Measurements from ENCODE around the gene SUSD4.
A peak's percentile ranks its signal among the peaks of the same experiment; 100 is the strongest.

Gene SUSD4

DNA sequence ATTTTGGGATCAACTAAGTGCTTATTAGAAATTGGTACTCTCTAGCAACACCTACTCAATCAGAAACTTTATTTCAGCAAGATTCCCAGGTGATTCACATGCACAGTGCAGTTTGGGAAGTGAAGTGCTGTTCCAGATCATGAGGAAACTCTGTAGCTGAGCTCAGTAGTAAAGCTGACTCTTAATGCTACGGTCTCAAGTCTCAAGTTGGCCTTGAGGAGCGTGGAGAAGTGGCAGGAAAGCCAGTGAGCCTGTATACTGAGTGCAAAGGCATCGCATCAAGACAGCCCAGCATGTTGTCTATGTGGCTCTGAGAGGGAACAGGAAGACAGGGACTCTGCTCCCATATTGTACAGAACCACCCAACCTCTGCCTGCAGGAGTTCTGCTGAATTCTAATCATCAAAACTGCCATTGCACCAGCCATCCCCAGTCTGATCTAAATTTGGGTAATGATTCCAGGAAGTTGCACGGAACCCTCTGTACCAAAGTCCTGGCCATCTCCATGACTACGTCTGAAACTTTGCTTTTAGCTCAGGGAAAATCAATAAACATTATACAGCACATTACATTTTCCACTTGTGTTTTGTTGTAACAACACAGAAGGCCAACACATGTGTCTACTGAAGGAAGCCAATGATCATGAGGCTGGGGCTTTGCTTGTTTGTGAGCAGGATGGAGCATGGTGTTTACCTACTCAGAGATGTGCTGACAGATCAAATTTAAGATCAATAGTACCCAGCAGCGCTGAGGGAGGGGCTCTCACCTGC lies 115.8 kb downstream of the SUSD4 start:
- DNase-seq = no peak

- no peak for DNase-seq
Measured at GRCh38 chr1:223246476-223247112, 117.4 kb downstream of the SUSD4 start.

- no peak for DNase-seq
Measured at GRCh38 chr1:223245983-223246382, 118.0 kb downstream of the SUSD4 start.

- no peak for DNase-seq
Measured at GRCh38 chr1:223245411-223245810, 118.6 kb downstream of the SUSD4 start.

DNA sequence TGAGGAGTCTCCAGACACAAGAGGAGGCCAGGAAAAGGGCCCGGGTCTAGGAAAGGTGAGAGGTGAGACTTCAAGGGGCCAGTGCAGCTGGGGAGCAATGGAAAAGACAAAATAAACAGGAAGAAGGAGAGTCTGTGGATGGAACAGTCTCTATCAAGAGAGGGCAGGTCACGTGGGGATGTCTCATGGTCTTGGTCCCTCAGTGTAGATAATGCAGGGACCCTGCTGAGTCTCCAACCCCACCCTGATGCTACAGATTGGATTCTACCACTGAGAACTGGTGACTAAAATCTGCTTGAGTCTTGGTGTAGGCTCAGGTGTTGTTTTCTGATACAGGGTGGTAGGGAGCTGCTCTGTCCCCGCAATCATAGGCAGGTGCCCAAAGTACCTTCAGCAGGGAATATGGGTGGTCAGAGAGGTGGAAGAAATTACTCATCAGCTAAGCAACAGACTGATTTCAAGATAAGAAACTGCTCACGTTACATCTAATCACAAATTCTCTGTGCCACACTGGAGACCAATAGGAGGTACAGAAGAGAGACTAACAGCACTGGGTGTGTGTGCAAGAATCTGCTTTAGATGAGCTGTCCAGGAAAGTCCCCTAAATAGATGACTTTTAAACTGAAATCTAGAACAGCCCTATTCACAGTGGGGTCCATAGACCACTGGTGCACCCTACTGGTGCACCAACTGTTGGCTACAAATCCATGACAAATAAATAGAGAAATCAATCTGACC lies 119.4 kb downstream of the SUSD4 start:
- DNase-seq = peak; percentile 9

GRCh38 chr1:223243441-223244050 lies 120.4 kb downstream of the SUSD4 start:
- no peak for DNase-seq

DNA sequence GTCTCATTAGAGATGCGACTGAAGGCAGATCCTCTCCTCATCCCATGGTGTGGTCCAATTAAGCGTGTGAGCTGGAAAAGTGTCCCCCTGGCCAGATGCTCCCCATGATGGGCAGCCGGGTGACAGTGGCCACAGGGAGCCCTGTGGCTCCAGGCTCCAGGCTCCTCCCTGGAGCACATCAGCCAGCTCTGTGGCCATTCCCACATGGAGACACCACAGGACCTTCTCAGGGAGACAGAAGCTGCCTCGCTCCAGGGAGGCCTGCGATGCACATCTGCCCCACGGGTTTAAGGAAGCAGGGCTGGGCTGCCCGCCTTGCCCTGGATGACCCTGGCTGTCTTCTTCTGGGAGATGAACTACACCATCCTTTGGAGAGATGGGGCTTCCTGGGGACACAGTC lies 121.0 kb downstream of the SUSD4 start:
- no peak for DNase-seq

- no peak for DNase-seq
Measured at GRCh38 chr1:223242382-223242955, 121.5 kb downstream of the SUSD4 start.

GRCh38 chr1:223240122-223240521 lies 123.9 kb downstream of the SUSD4 start:
- no peak for DNase-seq

GRCh38 chr1:223235091-223235490 lies 128.9 kb downstream of the SUSD4 start:
- DNase-seq = no peak

DNA sequence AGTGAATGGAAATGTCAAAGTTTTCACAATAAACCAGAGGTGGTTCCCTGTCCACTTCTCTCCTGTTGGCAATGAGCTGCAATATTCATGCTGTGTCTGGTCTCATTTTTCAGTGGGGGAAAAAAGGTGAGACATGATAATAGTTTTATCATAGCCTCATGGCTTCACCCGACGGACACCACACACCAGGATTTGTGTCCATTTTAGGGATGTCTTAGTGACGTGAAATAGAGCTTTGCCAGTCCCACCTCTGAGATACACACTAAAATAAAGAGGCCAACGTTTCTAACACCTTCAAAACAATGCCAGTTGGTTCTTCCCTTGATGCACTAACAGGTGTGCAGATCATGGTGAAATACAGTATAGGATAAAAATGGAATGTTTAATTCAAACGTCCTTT lies 129.4 kb downstream of the SUSD4 start:
- no peak for DNase-seq

GRCh38 chr1:223234170-223234514 lies 129.8 kb downstream of the SUSD4 start:
- DNase-seq = no peak

DNA sequence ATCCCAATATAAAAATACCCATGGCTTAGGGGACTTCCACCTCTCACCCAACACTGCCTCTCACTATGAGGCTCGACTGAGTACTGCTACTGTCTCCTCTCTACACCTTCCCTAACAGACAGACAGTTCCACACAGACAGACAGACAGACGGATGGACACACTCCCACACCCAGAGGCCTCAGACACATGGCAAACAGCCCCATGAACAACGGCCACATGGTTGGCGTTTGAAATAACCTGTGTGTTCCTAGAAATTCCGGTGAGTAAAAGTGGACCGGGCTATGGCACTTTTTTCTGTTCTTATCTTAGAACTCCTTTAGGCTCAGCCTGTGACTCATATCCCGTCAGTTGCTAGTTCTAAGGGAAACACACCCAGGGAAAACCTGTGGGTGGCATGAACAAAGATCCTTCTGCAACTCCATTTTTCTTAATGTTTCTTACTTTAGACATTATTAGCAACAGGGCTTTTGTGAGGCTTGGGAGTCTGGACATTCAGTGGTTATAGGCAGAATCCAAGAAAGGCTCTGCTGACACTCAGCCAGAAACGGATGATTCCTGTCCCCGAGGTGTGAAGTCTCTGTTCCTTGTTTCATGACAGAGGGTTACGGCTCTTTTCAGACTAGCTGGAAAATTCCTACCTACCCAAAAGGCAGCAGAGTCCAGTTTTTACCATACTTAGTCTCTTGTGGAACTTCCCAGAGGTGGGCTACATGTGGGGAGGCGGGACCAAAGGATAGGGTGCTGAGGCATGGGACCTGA lies 130.4 kb downstream of the SUSD4 start:
- DNase-seq = peak; percentile 70

DNA sequence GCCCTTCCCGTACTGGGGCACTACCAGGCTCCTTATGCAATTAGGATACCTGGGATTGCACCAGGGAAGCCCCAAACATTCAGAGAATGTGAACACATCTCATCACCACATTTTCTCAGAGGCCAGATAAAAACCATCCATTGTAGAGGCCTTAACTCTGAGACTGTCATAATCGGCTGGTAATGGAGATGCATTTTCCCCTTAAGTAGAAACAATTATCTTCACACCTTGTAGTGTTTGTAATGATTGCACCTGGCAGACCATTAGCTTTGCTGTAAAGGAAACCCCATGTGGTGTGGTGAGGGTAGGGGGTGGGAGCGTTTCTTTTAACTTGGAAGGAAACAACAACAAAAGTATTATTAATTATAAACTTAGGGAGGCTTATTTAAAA lies 131.0 kb downstream of the SUSD4 start:
- DNase-seq = no peak

GRCh38 chr1:223231581-223231980 lies 132.4 kb downstream of the SUSD4 start:
- no peak for DNase-seq

DNA sequence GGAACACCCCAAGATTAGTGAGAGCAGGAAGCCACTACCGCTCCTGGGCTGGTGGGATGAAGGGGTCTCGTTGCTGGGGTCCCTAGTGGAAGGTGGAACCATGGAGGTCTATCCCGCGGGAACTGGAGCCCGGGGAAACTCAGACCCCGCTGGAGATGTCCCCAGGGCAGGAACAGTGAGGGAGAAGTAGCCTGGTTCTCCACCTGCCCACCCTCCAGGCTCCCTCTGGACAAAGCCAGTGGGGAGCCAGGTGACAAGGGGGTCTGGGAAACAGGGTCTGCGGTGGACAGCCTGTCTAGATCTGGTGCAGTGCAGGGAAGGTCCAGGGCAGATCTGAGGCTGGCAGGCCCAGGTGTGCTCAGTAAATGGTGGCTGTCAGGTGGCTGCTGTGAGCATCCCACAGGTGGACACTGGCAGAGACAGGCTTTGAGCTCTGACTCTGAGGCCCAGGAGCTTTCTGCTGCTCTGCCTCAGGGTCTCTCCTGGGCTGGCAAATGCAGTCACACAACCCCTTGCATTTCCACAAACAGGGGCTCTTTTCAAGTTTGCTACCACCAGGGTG lies 132.9 kb downstream of the SUSD4 start:
- no peak for DNase-seq

GRCh38 chr1:223230161-223230881 lies 133.7 kb downstream of the SUSD4 start:
- peak; percentile 32 for DNase-seq

- no peak for DNase-seq
Measured at GRCh38 chr1:223229756-223230155, 134.2 kb downstream of the SUSD4 start.

DNA sequence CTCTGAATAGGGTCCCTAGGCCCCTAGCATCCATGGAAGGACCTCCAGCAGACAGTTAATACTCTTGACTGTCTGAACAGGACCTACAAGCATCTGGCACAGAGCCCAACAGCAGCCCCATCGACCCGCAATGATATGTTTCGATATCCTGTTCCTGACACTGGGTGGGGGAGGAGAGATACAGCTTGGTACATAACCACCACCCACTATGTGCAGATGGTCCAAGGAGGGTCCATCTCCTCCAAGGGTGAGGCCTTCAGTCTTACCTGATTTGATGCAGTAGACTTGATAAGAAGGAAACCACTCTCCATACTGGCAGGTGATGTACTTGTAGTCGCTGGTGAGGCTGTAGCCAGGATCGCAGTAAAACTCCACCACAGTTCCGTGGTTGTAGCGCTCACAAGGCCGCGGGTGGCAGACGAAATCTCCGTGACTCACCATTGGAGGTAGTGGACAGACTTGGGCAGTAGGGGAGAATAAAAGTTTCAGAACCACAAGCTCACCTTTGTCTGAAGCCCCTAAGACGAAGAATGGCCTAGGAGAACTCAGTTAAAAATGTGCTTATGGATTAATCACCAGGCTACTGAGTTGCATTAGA lies 134.9 kb downstream of the SUSD4 start:
- no peak for DNase-seq

DNA sequence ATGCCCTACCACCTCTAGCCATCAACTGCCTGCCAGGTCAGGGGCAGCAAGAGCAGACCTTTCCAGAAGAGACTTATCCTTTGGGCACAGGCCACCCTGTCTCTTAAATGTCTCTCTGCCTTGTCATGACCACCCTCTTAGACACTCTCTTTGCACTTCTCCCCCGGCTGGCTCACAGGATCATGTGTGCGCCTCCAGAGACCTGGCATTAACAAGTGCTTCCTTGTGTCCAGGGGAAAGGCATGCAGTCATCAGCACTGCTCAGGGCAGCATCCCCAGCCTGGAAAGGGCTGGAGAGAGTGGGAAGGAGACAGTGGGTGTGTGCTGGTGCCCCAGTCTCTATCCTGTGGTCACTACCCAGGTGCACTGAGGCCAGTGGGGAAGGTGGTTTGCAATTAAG lies 135.8 kb downstream of the SUSD4 start:
- no peak for DNase-seq

Measured in OCI-M1 (cell line).